ENCODE data around the gene BCL11B.

BCL11B gene

GRCh38 chr14:99181241-99181640 lies 90.8 kb downstream of the BCL11B start:
- no peak for DNase-seq (ENCODE audit: extremely low read depth, low read depth)
- no peak for TF ChIP-seq CTCF (IDR thresholded peaks at IDR 0.05; ENCODE audit: low read depth, low read length)

- TF ChIP-seq CTCF (IDR thresholded peaks at IDR 0.05; ENCODE audit: low read depth, low read length): no peak
- DNase-seq (ENCODE audit: extremely low read depth, low read depth): no peak
Observed at GRCh38 chr14:99179946-99180345, 92.1 kb downstream of the BCL11B start.

- DNase-seq (ENCODE audit: extremely low read depth, low read depth): no peak
Observed at GRCh38 chr14:99179506-99179905, 92.5 kb downstream of the BCL11B start.

GRCh38 chr14:99177886-99178835 lies 93.8 kb downstream of the BCL11B start:
- TF ChIP-seq CTCF (IDR thresholded peaks at IDR 0.05; ENCODE audit: low read depth, low read length): no peak
- no peak for DNase-seq (ENCODE audit: extremely low read depth, low read depth)

More at GRCh38 chr14:99179506-99179905, 92.5 kb downstream of the BCL11B start:
- no peak for TF ChIP-seq CTCF (IDR thresholded peaks at IDR 0.05; ENCODE audit: low read depth, low read length)

GRCh38 chr14:99177046-99177655 lies 94.8 kb downstream of the BCL11B start:
- DNase-seq (ENCODE audit: extremely low read depth, low read depth): no peak
- TF ChIP-seq CTCF (IDR thresholded peaks at IDR 0.05; ENCODE audit: low read depth, low read length): no peak

GRCh38 chr14:99176156-99176945 lies 95.6 kb downstream of the BCL11B start:
- no peak for DNase-seq (ENCODE audit: extremely low read depth, low read depth)
- TF ChIP-seq CTCF (IDR thresholded peaks at IDR 0.05; ENCODE audit: low read depth, low read length): no peak
